Muscle layer of duodenum (tissue), 2 donors: Measurements from ENCODE around the gene ARID4B.
A peak's percentile ranks its signal among the peaks of the same experiment; 100 is the strongest.

Experiments used
- H3K27ac ChIP-seq: one replicate; pipeline ENCODE4 v1.7.0; 2013; ENCODE audit warnings: mild to moderate bottlenecking, low read length
- H3K27me3 ChIP-seq: one replicate; pipeline ENCODE4 v1.7.0; 2013; ENCODE audit warnings: low read depth, mild to moderate bottlenecking, control low read depth, low read length
- H3K36me3 ChIP-seq, 2 donors: one replicate each; pipeline ENCODE4 v1.7.0; 2013; ENCODE audit warnings: low read length in 2 of 2, control low read depth in 1 of 2, mild to moderate bottlenecking in 1 of 2; ENCODE audit not compliant: insufficient read depth in 2 of 2, control insufficient read depth in 1 of 2
- H3K4me1 ChIP-seq, 2 donors: one replicate each; pipeline ENCODE4 v1.7.0; 2013; ENCODE audit warnings: low read length in 2 of 2, mild to moderate bottlenecking in 2 of 2, control low read depth in 1 of 2, moderate library complexity in 1 of 2; ENCODE audit not compliant: insufficient read depth in 2 of 2, control insufficient read depth in 1 of 2
- H3K4me3 ChIP-seq, 2 donors: one replicate each; pipeline ENCODE4 v1.7.0; 2013; ENCODE audit warnings: low read length in 2 of 2, low read depth in 1 of 2, mild to moderate bottlenecking in 1 of 2
- H3K9me3 ChIP-seq, 2 donors: one replicate each; pipeline ENCODE4 v1.7.0; 2013; ENCODE audit warnings: low read length in 2 of 2, control low read depth in 1 of 2, mild to moderate bottlenecking in 1 of 2; ENCODE audit not compliant: control insufficient read depth in 1 of 2
- donor health status: healthy.

ARID4B gene

DNA sequence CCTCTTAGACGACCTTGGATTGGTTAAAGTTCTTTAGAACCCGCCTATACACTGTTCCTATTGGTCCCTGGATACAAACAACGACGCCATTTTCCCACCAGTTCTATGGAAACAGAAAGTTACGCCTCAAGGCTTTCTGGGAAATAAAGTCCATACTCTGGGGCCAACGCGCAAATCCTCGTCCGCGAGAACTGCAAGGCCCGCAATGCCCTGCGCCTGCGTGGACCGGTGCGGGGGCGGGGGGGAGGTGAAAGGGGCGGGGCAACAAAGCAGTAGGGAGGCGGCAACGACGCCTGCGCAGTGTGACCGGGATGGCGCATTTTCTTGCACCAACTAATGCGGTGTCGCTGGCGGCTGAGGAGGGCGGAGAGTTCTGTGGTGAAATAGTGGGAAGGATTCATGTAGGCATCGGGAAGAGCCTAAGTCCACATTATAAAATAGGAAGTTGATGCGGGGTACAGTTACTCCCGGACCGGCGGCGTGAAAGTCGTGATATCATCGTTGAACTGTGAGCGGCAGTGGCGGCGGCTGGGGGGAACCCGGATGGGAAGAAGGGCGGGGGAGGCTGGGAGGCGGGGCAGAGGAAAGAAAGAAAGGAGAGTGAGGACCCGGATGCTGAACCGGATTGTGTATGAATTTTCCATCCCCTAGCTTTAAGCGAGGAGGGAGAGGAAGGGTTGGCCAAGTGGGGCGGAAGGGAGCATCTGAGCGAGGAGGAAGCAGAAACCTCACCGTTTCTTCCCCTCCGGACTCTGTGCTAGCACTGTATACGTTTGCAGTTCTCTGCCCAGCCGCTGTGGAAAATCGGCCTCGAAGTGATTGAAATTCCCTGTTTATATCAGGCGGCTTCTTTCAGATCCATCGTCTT is 526 bp upstream of the ARID4B start, which contains the start of gene GGPS1:
Gene GGPS1 (plus strand): TSS at position 300 of the 868 bp plus-strand sequence. CDS start 6,695 bp downstream, outside the sequence.
- H3K4me1 ChIP-seq: peaks cover 18 to 55% of the 10 kb centered on the region in 2 donors

DNA sequence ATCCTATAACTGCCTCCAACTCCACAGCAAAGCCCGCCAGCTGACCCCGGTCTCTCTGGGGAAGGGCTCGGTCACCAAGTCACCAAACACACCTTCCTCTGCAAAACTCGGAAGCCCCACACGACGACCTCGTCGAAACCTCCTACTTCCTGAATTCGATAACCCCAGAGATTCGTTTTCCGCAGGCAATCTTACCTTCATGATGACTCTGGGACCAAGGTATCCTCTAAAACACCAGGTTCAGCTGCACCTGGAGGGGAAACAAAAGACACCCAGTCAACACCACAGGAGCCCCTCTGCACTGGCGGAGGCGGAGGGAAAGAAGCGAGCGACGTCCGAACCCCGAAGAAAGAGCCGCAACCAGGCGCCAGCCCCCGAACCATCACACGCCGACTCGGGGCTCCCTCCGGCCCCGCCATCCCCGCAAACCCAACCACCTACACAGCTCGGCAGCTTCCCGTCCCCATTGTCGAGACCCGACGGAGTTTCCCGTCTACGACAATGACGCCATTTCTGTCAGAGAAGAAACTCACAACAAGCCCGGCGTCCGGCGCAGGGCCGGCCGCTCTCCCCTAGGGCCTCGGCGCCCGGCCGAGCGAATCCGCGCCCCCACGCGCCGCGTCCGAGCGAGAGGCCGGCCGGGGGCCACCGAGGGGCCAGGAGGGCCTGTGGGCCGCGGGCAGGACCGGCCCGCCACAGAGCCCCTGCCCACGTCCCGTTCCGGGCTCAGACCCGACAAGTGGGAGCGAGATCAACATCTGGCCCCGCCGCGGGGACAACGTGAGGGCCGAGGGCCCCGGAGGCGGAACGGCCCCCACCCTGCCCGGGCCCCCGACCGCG is 1.0 kb downstream of the ARID4B start:
- no peaks in the 10 kb centered on the region for H3K27me3 ChIP-seq
- H3K4me1 ChIP-seq: peaks cover 13 to 51% of the 10 kb centered on the region in 2 donors
- no peaks in the 10 kb centered on the region for H3K9me3 ChIP-seq

More for the DNA sequence above, 526 bp upstream of the ARID4B start, which contains the start of gene GGPS1:
- Histone ChIP-seq H3K4me3 (peak within 1 kb of the TSS; percentile 91 to 99), H3K9me3 (no peaks in the 10 kb centered on the region), H3K27me3 (no peaks in the 10 kb centered on the region), H3K27ac (peak within 1 kb of the TSS; percentile 96), H3K36me3 (peaks cover 0 to 9% of the 10 kb centered on the region in 2 donors)

DNA sequence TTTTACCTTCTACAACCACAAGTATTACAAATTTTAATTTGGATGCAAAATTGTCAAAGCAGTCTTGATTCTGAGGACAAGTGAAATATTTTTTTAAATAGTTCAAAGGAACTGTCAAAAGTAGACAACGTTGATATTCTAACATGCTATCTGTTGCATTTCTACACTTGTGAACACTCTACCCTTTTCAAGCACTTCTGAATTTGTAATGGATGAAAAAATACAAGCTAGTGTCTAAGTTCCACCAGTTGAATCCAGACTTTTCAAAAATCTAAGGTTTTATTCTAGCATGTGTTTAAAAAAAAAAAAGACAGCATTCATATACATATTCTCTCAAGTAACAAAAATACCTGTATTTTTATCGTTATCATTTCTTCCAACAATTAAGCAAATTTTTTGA is 2.1 kb downstream of the ARID4B start:
- no peaks in the 10 kb centered on the region for H3K9me3 ChIP-seq
- peaks cover 13 to 41% of the 10 kb centered on the region in 2 donors for H3K4me1 ChIP-seq
- H3K36me3 ChIP-seq: peaks cover 0 to 9% of the 10 kb centered on the region in 2 donors
- H3K27me3 ChIP-seq: no peaks in the 10 kb centered on the region
- H3K4me3 ChIP-seq: peak overlapping the region; percentile 85 to 91
- H3K27ac ChIP-seq: no peak overlapping the region

More for the DNA sequence above, 1.0 kb downstream of the ARID4B start:
- Histone ChIP-seq H3K27ac (peak overlapping the region; percentile 86), H3K4me3 (peak overlapping the region; percentile 85 to 91), H3K36me3 (peaks cover 0 to 9% of the 10 kb centered on the region in 2 donors)

DNA sequence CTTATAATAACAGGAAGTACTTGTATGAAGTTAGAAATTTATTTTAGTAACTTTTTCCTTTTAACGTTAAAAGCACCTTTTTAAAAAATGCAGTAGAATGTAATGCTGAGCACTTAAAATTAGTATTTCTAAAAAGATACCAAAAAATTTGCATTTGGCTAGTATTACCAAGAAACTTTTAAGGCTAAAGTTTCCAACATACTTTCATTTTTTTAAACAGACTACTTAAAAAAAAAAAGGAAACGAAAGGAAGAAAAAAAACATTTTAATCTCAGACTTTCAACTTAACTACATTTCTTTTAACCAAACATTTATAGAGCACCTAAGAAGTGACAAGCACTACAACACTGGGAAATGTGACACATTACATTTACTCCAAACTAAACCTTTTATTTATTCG is 2.8 kb downstream of the ARID4B start:
- Histone ChIP-seq H3K9me3 (no peaks in the 10 kb centered on the region), H3K4me3 (peak overlapping the region in 1 of 2 donors; percentile 85), H3K36me3 (peaks cover 0 to 9% of the 10 kb centered on the region in 2 donors), H3K27me3 (no peaks in the 10 kb centered on the region), H3K27ac (peak overlapping the region; percentile 6), H3K4me1 (peaks cover 13 to 33% of the 10 kb centered on the region in 2 donors)

DNA sequence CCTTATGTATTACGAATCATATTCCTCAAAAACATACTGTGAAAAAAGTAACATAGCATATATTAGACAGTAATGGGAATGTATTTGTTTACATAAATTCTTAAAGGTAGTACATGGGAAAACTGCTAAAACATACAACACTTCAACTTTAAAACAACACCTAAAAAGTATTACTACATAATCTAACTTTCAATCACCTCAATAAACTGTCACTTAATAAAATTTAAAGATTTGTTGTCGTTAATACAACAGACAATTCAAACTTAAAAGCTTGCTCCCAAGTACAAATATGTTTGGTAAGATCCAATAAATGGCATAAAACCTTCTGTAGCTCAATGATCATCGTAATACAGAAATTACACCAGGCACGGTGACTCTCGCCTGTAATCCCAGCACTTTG is 3.7 kb downstream of the ARID4B start:
- Histone ChIP-seq H3K27me3 (no peaks in the 10 kb centered on the region), H3K4me3 (no peak overlapping the region), H3K9me3 (no peaks in the 10 kb centered on the region), H3K27ac (no peak overlapping the region), H3K4me1 (peaks cover 13 to 25% of the 10 kb centered on the region in 2 donors), H3K36me3 (peaks cover 0 to 9% of the 10 kb centered on the region in 2 donors)

DNA sequence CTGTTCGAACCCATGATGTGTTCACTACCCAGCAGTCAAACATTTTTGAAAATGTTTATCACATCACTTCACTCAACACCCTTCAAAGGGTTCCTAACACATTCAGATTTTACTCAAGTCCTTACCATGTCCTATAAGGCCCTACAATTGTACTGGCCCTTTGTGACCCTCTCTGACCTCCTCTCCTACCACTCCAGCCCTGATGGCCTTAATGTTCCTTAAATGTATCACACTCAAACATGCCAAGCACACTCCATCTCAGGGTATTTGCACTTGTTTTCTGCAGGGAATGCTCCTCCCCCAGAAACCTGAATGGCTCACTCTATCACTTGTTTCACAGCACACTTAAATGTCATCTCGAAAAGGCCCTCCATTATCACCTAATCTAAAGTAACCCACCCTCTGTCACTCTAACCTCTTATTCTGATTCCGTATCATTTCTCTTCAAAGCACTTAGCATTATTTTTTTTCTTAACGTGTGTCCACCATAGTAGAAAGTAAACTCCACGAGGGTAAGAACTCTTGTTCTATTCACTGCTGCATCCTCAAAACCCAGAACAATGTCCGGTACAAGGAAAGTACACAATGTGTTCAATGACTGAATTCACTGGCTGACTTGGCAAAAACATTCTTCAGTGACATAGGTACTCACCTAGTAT is 7.3 kb downstream of the ARID4B start:
- Histone ChIP-seq H3K36me3 (peaks cover 5% of the 10 kb centered on the region in 2 donors), H3K9me3 (no peaks in the 10 kb centered on the region), H3K4me1 (peaks cover 4 to 18% of the 10 kb centered on the region in 2 donors), H3K4me3 (no peak overlapping the region), H3K27me3 (no peaks in the 10 kb centered on the region), H3K27ac (no peak overlapping the region)

DNA sequence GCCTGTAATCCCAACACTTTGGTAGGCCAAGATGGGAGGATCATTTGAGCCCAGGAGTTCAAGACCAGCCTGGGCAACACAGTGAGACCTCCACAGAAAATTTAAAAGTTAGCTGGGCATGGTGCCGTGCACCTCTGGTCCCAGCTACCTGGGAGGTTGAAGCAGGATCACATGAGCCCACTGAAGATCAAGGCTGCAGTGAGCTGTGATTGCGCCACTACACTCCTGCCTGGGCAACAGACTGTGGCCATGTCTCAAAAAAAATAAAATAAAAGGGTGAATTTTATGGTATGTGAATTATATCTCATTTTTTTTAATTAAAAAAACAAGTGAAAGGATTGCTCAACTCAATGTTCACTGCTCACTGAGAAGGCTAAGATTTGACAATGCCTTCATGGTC is 8.7 kb downstream of the ARID4B start:
- Histone ChIP-seq H3K36me3 (peaks cover 5% of the 10 kb centered on the region in 2 donors), H3K27ac (no peak overlapping the region), H3K9me3 (no peaks in the 10 kb centered on the region), H3K27me3 (no peaks in the 10 kb centered on the region), H3K4me1 (peaks cover 0 to 9% of the 10 kb centered on the region in 2 donors), H3K4me3 (no peak overlapping the region)

DNA sequence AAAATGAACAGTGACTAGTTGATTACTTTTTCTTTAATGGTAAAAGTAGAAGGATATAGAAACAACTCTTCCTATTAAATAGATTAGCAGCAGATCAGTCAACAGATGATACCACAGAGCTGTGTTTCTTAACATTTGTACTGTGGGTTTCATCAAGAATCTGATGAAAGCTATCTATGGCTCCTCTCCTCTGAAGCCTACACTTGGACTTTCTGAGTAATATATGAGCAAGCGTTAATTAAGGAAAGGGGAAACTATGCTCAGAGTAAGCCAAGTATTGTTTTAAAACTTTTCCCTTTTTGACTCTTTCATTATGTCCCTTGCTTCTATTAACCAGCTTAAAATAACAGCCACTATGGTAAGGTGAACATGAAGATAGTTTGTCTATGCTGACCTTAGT is 10.8 kb downstream of the ARID4B start:
- H3K27me3 ChIP-seq: no peaks in the 10 kb centered on the region
- H3K4me1 ChIP-seq: peaks cover 0 to 22% of the 10 kb centered on the region in 2 donors
- H3K36me3 ChIP-seq: peaks cover 5% of the 10 kb centered on the region in 2 donors
- no peak overlapping the region for H3K27ac ChIP-seq
- H3K4me3 ChIP-seq: no peak overlapping the region
- H3K9me3 ChIP-seq: no peaks in the 10 kb centered on the region

DNA sequence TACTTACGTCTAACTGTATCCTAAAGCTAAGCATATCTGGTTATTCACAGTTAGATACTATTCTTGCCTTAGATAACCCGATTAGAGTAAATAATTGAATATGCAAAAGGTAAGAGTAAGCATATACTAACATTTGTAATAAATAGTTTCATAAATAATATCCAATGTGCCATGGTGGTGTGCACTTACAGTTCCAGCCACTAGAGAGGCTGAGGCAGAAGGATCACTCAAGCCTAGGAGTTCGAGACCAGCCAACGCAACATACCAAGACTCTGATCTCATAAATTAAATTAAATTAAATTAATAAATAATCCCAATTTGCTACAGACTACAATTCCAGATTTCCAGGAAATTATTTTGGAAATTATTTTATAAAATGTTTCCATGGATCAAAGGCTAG is 12.2 kb downstream of the ARID4B start:
- Histone ChIP-seq H3K36me3 (peaks cover 5% of the 10 kb centered on the region in 2 donors), H3K4me1 (peaks cover 0 to 24% of the 10 kb centered on the region in 2 donors), H3K4me3 (no peak overlapping the region), H3K27me3 (no peaks in the 10 kb centered on the region), H3K27ac (no peak overlapping the region), H3K9me3 (no peaks in the 10 kb centered on the region)

DNA sequence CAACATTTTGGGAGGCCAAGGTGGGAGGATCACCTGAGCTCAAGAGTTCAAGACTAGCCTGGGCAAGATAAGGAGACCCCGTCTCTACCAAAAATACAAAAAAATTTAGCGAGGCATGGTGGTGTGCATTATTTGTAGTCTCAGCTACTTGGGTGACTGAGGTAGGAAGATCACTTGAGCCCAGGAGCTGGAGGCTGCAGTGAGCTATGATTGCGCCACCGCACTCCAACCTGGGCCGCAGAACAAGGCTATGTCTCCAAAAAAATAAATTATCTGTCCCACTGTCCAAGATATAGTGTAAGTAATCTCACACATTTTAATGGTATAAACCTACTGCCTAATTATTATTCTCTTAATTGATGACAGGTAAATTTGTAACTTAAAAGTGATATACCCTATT is 12.8 kb downstream of the ARID4B start:
- H3K9me3 ChIP-seq: no peaks in the 10 kb centered on the region
- H3K4me3 ChIP-seq: no peak overlapping the region
- peaks cover 0 to 26% of the 10 kb centered on the region in 2 donors for H3K4me1 ChIP-seq
- no peak overlapping the region for H3K27ac ChIP-seq
- H3K36me3 ChIP-seq: peaks cover 5% of the 10 kb centered on the region in 2 donors
- no peaks in the 10 kb centered on the region for H3K27me3 ChIP-seq
